Measurements from ENCODE around the gene PRSS12. TPM values are rescaled to one million over a fixed set of nuclear protein-coding genes. Genes with fewer than 3 reads are reported as not detected.

The PRSS12 gene
- total RNA-seq, 1 donor from 2014 or later = 8.5 TPM

DNA sequence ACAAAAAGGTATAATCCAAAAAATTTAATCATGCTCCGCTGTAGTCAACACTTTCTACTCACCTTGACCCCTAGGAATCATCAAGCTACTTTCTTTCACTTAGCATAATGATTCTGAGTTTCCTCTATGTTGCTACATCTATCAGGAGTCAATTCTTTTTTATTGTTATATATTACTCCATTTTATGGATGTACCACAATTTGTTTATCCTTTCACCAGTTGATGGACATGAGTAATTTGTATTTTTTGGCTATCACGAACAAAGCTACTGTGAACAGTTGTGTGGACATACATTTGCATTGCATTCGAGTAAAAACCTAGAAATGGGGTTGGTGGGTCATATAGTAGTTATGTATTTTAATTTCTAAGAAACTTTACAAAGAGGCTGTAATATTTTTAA is 102.9 kb downstream of the PRSS12 start:
- intact Hi-C loops (cut with DNase I) = no loop called here
- H3K4me3 ChIP-seq = no peak overlapping the region
- TF ChIP-seq, protein P1, sequence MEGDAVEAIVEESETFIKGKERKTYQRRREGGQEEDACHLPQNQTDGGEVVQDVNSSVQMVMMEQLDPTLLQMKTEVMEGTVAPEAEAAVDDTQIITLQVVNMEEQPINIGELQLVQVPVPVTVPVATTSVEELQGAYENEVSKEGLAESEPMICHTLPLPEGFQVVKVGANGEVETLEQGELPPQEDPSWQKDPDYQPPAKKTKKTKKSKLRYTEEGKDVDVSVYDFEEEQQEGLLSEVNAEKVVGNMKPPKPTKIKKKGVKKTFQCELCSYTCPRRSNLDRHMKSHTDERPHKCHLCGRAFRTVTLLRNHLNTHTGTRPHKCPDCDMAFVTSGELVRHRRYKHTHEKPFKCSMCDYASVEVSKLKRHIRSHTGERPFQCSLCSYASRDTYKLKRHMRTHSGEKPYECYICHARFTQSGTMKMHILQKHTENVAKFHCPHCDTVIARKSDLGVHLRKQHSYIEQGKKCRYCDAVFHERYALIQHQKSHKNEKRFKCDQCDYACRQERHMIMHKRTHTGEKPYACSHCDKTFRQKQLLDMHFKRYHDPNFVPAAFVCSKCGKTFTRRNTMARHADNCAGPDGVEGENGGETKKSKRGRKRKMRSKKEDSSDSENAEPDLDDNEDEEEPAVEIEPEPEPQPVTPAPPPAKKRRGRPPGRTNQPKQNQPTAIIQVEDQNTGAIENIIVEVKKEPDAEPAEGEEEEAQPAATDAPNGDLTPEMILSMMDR (IDR thresholded peaks at IDR 0.05) = no peak
- DNase-seq (no peak), ATAC-seq (no peak)
- H3K27me3 ChIP-seq (ENCODE audit: low read depth) = no peaks in the 10 kb centered on the region
- no peaks in the 10 kb centered on the region for H3K4me1 ChIP-seq
- no peaks in the 10 kb centered on the region for H3K9me3 ChIP-seq
- no peaks in the 10 kb centered on the region for H3K36me3 ChIP-seq
- no peak overlapping the region for H3K27ac ChIP-seq

DNA sequence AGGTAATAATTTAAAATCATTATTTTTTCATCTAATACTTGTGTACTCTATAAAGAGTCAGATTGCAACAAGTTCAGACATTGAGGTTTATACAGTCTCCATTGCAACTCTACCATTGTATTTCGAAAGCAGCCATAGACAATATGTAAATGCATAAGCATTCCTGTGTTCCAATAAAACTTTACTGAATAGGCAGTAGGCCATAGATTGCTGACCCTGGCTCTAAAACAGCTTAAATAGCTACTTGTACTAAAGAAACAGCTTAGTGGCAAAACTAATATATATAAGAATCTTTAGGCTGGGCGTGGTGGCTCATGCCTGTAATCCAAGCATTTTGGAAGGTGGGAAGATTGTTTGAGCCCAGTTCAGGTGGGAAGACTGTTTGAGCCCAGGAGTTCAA is 115.3 kb downstream of the PRSS12 start:
- no peak overlapping the region for H3K27ac ChIP-seq
- DNase-seq = no peak
- TF ChIP-seq, protein P1 (IDR thresholded peaks at IDR 0.05) = no peak
- no peak for ATAC-seq
- no peaks in the 10 kb centered on the region for H3K9me3 ChIP-seq
- no peaks in the 10 kb centered on the region for H3K4me1 ChIP-seq
- H3K27me3 ChIP-seq (ENCODE audit: low read depth) = peaks cover 4% of the 10 kb centered on the region
- no peak overlapping the region for H3K4me3 ChIP-seq
- no peaks in the 10 kb centered on the region for H3K36me3 ChIP-seq
- intact Hi-C loops (cut with DNase I) = no loop called here

DNA sequence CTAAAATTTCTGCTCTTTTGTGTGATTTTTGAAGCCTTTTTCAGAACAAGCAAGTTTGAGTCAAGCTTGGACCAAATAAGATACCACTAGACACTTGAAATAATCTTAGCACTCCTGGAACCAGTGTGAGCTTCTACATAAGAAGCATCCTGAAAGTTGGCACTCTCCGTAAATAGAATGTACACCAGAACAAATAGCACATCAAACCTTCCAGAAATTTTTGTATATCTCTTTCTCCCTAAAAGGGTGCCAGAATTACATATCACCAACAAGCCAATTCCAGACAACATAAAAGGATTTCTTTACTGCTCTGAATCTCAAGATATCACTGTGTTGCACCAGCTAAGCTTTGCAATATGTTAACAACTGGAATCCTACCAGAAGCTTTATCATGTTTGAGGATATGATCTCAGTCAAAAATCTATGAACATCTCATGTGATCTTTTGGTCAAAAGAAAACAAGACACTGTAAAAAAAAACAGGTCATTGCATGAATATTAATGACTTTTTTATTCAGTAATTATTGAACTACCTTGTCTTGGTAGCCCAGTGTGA is 117.2 kb downstream of the PRSS12 start:
- TF ChIP-seq, protein P1 (IDR thresholded peaks at IDR 0.05) = no peak
- no peaks in the 10 kb centered on the region for H3K9me3 ChIP-seq
- no peaks in the 10 kb centered on the region for H3K36me3 ChIP-seq
- DNase-seq = no peak
- no peak for ATAC-seq
- no peaks in the 10 kb centered on the region for H3K4me1 ChIP-seq
- no peak overlapping the region for H3K4me3 ChIP-seq
- H3K27ac ChIP-seq = no peak overlapping the region
- peaks cover 4% of the 10 kb centered on the region for H3K27me3 ChIP-seq (ENCODE audit: low read depth)
- intact Hi-C loops (cut with DNase I) = no loop called here

Data from lower lobe of right lung (tissue), 2 donors.